Activated naive CD4-positive, alpha-beta T cell (primary cell): Measurements from ENCODE around the gene GATAD1.
"Not testable (repeated sequence)": the region's sequence is repeated elsewhere in the genome, so short reads cannot be mapped to it uniquely, and the experiment has no call there.

Experiments
- DNase-seq, 4 experiments: peaks; one replicate each; lab custom pipeline; 2025; lab: John Stamatoyannopoulos, UW

GATAD1 gene

GRCh38 chr7:92483624-92484023 lies 36.3 kb downstream of the GATAD1 start:
- not testable (repeated sequence) for DNase-seq

- not testable (repeated sequence) for DNase-seq
Measured at GRCh38 chr7:92484226-92484625, 36.9 kb downstream of the GATAD1 start.

GRCh38 chr7:92485267-92485892 lies 38.1 kb downstream of the GATAD1 start:
- DNase-seq: no peak

GRCh38 chr7:92485974-92486373 lies 38.7 kb downstream of the GATAD1 start:
- no peak for DNase-seq

GRCh38 chr7:92487804-92488203 lies 40.5 kb downstream of the GATAD1 start:
- DNase-seq: no peak

GRCh38 chr7:92489634-92490033 lies 42.4 kb downstream of the GATAD1 start:
- no peak for DNase-seq

- no peak for DNase-seq
Measured at GRCh38 chr7:92496876-92497275, 49.6 kb downstream of the GATAD1 start.

GRCh38 chr7:92498557-92498956 lies 51.3 kb downstream of the GATAD1 start:
- DNase-seq: no peak

GRCh38 chr7:92503767-92504166 lies 56.5 kb downstream of the GATAD1 start:
- no peak for DNase-seq

GRCh38 chr7:92504563-92504962 lies 57.3 kb downstream of the GATAD1 start:
- DNase-seq: no peak

GRCh38 chr7:92506363-92506762 lies 59.1 kb downstream of the GATAD1 start:
- DNase-seq: no peak

- DNase-seq: no peak
Measured at GRCh38 chr7:92508946-92509345, 61.7 kb downstream of the GATAD1 start.
